Measurements from ENCODE around the gene SLC35D1. TPM values are rescaled to one million over a fixed set of nuclear protein-coding genes. Genes with fewer than 3 reads are reported as not detected.
"Not testable (repeated sequence)": the region's sequence is repeated elsewhere in the genome, so short reads cannot be mapped to it uniquely, and the experiment has no call there.

The SLC35D1 gene
- total RNA-seq, 1 donor from 2014 or later = 11.8 TPM

GRCh38 chr1:66981679-66982078 lies 72.3 kb downstream of the SLC35D1 start:
- no peaks in the 10 kb centered on the region for H3K9me3 Mint-ChIP-seq
- H3K36me3 Mint-ChIP-seq (ENCODE audit: low read depth) = peaks cover 4% of the 10 kb centered on the region
- H3K4me1 Mint-ChIP-seq = no peaks in the 10 kb centered on the region
- no peak for DNase-seq (ENCODE audit: low read depth, low spot score)
- no peak for TF ChIP-seq CTCF (conservative IDR thresholded peaks at IDR 0.05)
- H3K4me3 Mint-ChIP-seq = no peak overlapping the region
- no peak overlapping the region for H3K27ac Mint-ChIP-seq (ENCODE audit: unreplicated experiment)
- no peaks in the 10 kb centered on the region for H3K27me3 Mint-ChIP-seq (ENCODE audit: low read depth)

GRCh38 chr1:66980745-66981367 lies 73.1 kb downstream of the SLC35D1 start:
- no peaks in the 10 kb centered on the region for H3K27me3 Mint-ChIP-seq (ENCODE audit: low read depth)
- no peak for TF ChIP-seq CTCF (conservative IDR thresholded peaks at IDR 0.05)
- no peak overlapping the region for H3K4me3 Mint-ChIP-seq
- peaks cover 4% of the 10 kb centered on the region for H3K36me3 Mint-ChIP-seq (ENCODE audit: low read depth)
- no peak for DNase-seq (ENCODE audit: low read depth, low spot score)
- H3K4me1 Mint-ChIP-seq = no peaks in the 10 kb centered on the region
- H3K9me3 Mint-ChIP-seq = no peaks in the 10 kb centered on the region
- H3K27ac Mint-ChIP-seq (ENCODE audit: unreplicated experiment) = no peak overlapping the region

GRCh38 chr1:66979621-66980020 lies 74.3 kb downstream of the SLC35D1 start:
- not testable (repeated sequence) for H3K4me3 Mint-ChIP-seq; H3K36me3 Mint-ChIP-seq (ENCODE audit: low read depth); H3K27me3 Mint-ChIP-seq (ENCODE audit: low read depth); DNase-seq (ENCODE audit: low read depth, low spot score); H3K9me3 Mint-ChIP-seq; H3K27ac Mint-ChIP-seq (ENCODE audit: unreplicated experiment); H3K4me1 Mint-ChIP-seq

- no peaks in the 10 kb centered on the region for H3K27me3 Mint-ChIP-seq (ENCODE audit: low read depth)
Observed at GRCh38 chr1:66978201-66978600, 75.7 kb downstream of the SLC35D1 start.

GRCh38 chr1:66968574-66968973 lies 85.4 kb downstream of the SLC35D1 start:
- no peak overlapping the region for H3K4me3 Mint-ChIP-seq
- H3K27me3 Mint-ChIP-seq (ENCODE audit: low read depth) = no peaks in the 10 kb centered on the region
- TF ChIP-seq CTCF (conservative IDR thresholded peaks at IDR 0.05) = no peak
- no peaks in the 10 kb centered on the region for H3K4me1 Mint-ChIP-seq
- no peak overlapping the region for H3K27ac Mint-ChIP-seq (ENCODE audit: unreplicated experiment)
- peaks cover 34% of the 10 kb centered on the region for H3K36me3 Mint-ChIP-seq (ENCODE audit: low read depth)
- no peak for DNase-seq (ENCODE audit: low read depth, low spot score)
- peaks cover 4% of the 10 kb centered on the region for H3K9me3 Mint-ChIP-seq

More at GRCh38 chr1:66978201-66978600, 75.7 kb downstream of the SLC35D1 start:
- no peaks in the 10 kb centered on the region for H3K4me1 Mint-ChIP-seq
- H3K27ac Mint-ChIP-seq (ENCODE audit: unreplicated experiment) = no peak overlapping the region
- no peak for DNase-seq (ENCODE audit: low read depth, low spot score)
- no peaks in the 10 kb centered on the region for H3K36me3 Mint-ChIP-seq (ENCODE audit: low read depth)
- H3K9me3 Mint-ChIP-seq = no peaks in the 10 kb centered on the region
- TF ChIP-seq CTCF (conservative IDR thresholded peaks at IDR 0.05) = no peak
- no peak overlapping the region for H3K4me3 Mint-ChIP-seq

- not testable (repeated sequence) for H3K27ac Mint-ChIP-seq (ENCODE audit: unreplicated experiment); DNase-seq (ENCODE audit: low read depth, low spot score); H3K4me3 Mint-ChIP-seq; H3K9me3 Mint-ChIP-seq; H3K27me3 Mint-ChIP-seq (ENCODE audit: low read depth); H3K4me1 Mint-ChIP-seq
- H3K36me3 Mint-ChIP-seq (ENCODE audit: low read depth) = peaks cover 34% of the 10 kb centered on the region
Observed at GRCh38 chr1:66966188-66966873, 87.6 kb downstream of the SLC35D1 start.

All from neural crest cell (in vitro differentiated cells).